GM21717 (cell line): ENCODE data around the gene FHIP1B.

Source experiments
- ATAC-seq: cut with Tn5 transposase; IDR thresholded peaks from one replicate; pipeline ENCODE4 v1.9.1; 2021; ENCODE audit warnings: mild to moderate bottlenecking, moderate library complexity; ENCODE audit not compliant: unreplicated experiment

Gene FHIP1B

GRCh38 chr11:6240139-6240538 lies 5.7 kb upstream of the FHIP1B start:
- ATAC-seq = no peak

GRCh38 chr11:6238902-6239301 lies 4.5 kb upstream of the FHIP1B start, which contains the start of gene CNGA4:
TSS of gene CNGA4 (plus strand) at chr11:6239089. CDS start at chr11:6239207, 118 bp downstream.
- no peak for ATAC-seq

DNA sequence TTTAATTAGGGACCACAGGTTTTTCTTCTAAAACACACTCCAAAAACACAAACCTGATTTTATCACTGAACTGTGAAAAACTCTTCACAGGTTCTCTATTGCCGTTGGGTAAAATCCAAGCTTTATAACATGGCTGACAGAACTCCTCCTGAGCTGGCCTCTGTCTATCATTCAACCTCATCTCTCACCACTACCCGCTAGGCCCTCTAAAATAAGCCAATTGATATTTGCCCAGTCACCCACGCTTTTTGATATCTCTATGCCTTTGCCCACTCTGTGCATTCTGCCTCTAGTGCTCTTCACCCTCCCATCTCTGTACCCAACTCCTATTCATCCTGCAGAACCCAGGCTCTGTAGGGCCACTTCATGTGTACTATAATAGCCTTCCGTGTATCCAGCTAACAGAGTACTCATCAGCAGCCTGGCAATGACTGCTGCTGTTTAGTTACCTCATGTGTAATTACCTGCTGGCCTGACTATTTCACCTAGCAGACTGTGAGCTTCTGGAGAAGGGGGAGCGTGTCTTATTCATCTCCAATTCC lies 3.4 kb upstream of the FHIP1B start:
- no peak for ATAC-seq

- no peak for ATAC-seq
Measured at GRCh38 chr11:6237266-6237665, 2.8 kb upstream of the FHIP1B start.

GRCh38 chr11:6233984-6234386 lies 451 bp downstream of the FHIP1B start:
- ATAC-seq = no peak

DNA sequence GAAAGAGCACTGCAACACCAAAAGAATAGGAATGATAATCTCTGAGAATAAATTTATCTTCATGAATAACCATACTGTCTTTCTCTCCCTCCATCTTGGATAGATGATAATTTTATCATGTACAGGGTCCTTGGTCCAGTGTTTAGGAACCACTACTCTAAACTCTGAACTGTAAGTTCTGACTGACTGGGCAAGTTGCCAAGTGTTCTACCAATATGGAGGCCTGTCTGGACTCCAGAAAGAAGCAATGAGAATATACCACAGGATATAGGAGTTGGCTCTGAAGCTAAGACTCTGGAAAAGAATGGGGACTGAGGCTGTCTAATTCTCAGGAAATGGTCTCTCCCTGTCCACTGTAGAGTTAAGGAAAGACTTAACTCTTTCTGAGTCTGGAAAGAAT lies 1.5 kb downstream of the FHIP1B start:
- no peak for ATAC-seq

- no peak for ATAC-seq
Measured at GRCh38 chr11:6229911-6230310, 4.5 kb downstream of the FHIP1B start.

- ATAC-seq = no peak
Measured at GRCh38 chr11:6228520-6228919, 5.9 kb downstream of the FHIP1B start.

GRCh38 chr11:6225896-6226295 lies 8.5 kb downstream of the FHIP1B start:
- no peak for ATAC-seq

DNA sequence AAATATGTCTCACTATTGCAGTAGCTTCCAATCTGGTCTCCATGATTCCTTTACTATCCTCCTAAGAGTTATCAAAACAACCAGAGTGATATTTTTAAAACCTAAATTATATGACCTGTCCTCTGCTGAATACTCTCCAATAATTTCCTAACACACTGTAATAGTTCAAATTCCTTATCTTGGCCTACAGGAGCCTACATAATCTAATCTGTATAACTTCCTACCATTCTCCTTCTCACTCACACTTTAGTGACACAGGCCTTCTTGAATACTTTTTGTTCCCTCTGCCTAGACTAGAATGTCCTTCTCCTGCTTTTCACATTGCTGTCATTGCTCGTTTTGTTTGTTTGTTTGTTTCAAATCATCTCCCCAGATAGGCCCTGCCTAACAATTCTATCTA lies 9.4 kb downstream of the FHIP1B start:
- no peak for ATAC-seq

GRCh38 chr11:6224421-6224820 lies 10.0 kb downstream of the FHIP1B start:
- ATAC-seq = no peak

DNA sequence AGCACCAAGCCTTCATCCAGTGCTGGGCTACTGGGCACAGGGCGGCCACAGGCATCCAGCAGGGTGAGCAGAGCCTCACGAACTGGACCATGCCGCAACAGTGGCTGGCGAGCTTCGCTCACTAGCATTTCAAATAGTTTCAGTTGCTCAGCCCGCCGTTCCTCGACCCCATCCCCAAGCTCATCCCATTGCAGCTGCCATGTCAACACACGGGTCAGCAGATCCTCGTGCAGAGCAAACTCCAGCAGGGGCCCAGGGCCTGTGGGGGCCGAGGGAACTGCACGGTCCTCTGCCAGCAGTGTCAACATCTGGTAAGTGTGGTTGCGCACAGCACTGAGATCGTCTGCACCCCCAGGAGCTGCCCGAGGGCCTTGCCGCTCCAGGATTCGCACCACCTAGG lies 10.6 kb downstream of the FHIP1B start:
- no peak for ATAC-seq

DNA sequence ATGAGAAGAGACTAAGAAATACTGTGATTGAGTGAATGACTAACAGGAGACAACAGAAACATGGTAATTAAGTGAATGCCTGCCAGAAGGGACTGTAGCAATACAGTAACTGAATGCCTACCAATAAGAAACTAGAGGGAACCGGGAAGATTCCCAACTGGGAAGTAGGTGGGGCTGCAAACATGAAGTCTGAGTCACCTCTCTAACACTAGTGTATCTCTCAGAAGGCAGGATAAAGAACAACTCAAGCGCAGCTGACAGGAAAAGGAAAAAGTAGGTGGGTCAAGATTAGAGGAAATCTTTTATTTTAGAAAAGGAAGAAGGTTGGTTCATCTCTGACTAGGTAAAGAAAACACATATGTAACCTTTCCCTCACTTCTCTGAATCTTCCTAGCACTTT lies 15.1 kb downstream of the FHIP1B start:
- ATAC-seq = no peak

DNA sequence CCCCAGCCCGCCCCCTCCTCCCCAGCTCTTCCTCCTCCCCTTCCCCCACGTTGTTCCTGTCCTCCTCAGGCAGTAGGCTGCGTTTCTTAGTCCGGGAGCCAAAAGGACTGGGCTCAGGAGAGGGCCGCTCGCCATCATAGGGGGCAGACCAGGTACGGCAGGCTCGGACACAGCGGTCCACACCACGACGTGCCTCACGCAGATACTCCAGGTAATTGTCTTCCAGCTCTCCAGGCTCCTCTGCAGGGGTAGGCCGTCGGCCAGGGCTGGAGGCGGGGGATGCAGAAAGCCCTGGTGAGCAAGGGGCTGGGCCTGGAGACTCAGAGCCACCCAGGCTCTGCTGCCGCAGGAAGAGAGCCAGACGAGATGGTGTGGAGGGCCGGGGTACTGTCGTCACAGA lies 16.7 kb downstream of the FHIP1B start:
- no peak for ATAC-seq

GRCh38 chr11:6216501-6216900 lies 17.9 kb downstream of the FHIP1B start:
- no peak for ATAC-seq

DNA sequence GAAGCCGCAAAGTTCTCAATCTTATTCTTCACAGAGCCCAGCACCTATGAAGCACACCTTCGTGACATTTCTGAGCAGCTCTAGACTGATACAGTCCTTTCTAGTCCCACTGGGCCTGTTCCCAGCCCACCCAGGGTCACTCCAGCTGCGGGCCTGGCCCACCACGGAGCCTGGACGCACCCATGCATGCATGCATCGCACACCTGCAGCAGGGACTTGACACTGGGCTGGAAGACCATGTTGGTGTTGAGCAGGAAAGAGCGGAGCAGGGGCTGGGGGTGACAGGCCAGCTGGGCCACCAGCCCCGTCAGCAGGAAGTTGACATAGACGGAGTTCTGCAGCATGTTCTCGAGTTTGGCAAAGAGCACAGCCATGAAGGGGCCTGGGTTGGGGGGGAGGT lies 19.9 kb downstream of the FHIP1B start:
- no peak for ATAC-seq

DNA sequence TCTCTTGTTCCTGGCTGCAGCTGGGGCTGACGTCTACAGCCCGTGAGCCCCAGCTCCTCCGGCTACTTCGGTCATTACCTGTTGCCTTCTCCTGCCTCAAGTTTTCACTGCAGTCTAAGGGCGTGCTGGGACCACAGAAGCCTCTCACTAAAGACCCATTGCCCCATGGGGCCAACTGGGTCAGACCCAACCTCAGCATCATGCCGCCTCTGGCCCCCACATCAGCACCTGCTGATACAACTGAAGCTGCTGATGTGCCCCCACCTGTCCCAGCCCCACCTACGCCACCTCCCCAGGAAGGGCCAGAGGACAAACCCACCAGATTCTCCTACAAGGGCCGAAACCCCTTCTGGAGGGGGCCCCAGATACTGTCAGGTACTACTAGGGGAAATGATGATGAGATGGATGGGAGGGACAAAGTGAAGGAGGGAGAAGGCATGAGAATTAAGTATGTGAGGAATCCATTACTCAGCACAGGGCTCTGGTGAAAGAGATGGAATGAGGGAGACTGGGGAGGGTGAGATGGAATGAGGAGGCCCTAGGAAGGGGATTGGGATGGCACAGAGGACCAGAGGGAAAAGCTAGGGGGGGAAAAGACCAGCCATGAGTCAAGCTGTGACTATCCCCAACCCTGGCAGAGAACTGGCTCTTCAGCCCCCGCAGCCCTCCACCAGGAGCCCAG lies 24.0 kb downstream of the FHIP1B start:
- no peak for ATAC-seq

DNA sequence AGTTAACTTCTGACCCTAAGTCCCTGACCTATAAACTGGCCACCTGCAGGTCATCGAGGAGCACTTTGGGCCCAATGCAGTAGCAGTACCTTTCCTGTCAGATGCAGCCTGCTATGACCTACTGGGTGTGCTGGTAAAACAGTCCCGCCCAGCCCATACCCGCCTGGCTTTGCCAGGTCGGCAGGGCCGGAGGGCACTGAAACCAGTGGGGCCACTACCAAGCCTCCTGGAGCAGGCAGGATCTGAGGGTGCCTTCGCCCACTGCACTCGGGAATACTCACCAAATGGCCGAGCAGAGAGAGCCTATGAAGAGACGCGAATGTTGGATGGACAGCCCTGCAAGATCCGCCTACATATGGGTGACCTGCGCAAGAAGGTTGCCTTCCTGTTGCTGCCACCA lies 24.6 kb downstream of the FHIP1B start:
- ATAC-seq = no peak

DNA sequence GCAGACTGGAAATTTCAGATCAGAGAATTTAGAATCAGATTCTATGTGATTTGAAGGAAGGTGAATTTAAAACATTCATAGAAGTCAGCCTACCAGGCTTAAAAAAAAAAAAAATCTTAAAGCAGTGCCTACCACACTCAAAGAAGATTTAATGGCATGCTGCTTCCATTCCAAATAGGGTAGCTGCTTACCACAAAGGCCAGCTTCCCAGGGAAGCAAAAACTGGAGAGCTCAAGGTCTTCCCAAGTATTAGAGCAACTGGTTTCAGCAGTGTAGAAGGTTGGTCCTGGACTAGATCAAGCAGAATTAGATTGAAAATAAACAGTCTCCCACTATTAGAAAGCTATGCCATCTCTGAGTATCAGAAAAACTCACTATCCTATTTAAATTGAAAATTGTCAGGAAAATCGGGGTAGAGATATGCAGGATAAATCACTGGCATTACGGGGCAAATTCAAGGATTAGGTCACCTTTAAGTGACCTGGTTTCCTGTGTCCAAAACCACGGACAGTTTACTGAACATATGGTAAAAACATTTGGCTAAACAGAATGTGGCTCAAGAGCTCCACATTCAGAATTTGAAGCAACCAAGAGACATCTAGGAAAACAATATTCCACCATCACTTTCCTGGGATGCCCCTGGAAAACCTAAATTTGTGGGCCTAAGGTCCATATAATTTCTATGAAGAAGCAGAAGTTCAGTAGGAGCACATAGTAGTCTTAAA lies 27.8 kb downstream of the FHIP1B start:
- no peak for ATAC-seq

DNA sequence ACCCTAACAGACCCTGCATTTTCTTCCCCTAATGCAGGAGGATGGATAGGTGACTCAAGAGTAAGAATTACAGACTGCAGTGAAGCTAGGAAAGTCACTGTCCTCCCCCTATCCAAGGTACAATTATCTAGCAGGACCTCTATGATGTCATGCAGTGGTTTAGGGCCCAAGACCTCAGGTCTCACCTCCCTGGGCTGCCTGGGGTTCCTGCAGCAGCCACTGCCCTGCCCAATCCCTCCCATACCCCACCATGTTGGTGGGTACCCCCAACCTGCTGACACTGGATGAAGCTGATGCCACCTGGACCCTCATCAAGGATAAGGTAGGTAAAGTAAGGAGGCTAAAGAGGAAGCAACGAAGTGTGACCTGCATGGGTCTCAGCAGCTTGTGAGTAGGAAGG lies 29.1 kb downstream of the FHIP1B start, which contains the start of gene C11orf42:
Gene C11orf42 (plus strand): TSS at position 192 of the 400 bp plus-strand sequence. CDS start 59 bp downstream, at position 251.
- ATAC-seq = no peak

- no peak for ATAC-seq
Measured at GRCh38 chr11:6204706-6205105, 29.7 kb downstream of the FHIP1B start.

- ATAC-seq = peak; percentile 86
Measured at GRCh38 chr11:6203327-6203726, 31.1 kb downstream of the FHIP1B start.
